Stimulated activated CD4-positive, alpha-beta T cell treated with anti-CD3 and anti-CD28 coated beads, Interleukin-15, amount 100 ng/mL, for 24 hours (primary cell): ENCODE data around the gene TOR1B.

ENCODE experiments used
- DNase-seq: peaks from one replicate; pipeline ENCODE4 v3.0.0-alpha.2; 2020

TOR1B gene

DNA sequence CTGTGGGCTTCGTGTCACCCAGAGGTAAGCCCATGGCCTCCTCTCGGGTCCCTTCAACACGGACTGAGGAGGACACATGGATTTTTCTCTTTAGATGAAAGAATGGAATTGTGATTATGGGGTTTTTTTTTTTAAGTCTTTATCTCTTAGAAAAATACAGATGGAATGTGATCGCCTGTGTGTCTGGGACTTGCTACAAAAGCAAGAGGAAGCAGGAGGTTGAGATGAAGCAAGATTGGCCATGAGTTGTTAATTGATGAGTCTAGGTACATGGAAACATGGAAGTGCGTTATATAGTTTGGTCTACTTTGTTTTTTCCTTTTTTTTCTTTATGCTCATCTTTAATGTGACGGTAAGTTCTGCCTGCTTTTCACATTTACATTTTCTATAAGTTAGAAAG is 46.9 kb downstream of the TOR1B start:
- DNase-seq, result no peak

DNA sequence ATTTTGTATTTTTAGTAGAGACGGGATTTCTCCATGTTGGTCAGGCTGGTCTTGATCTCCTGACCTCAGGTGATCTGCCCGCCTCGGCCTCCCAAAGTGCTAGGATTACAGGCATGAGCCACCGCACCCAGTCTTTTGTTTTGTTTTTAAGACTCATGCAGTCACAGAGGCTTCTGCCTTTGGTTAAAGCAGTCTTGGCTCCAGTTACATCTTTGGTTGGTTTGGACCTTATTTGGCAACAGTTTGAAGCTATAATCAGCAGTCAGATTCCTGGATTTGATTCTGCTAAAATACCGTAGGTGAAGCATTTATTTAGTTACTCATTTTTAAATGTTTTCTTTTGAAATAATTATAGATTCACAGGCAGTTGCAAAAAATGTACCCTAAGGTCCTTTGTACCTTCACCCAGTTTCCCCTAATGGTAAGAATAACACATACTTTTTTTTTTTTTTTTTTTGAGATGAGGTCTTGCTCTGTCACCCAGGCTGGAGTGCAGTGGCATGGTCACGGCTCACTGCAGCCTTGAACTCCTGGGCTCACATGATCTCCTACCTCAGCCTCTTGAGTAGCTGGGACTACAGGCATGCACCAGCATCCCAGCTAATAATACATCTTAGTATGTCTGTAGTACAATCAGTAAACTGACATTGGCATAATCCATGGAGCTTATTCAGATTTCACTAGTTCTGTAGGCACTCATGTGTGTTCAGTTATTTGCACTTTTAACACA is 48.0 kb downstream of the TOR1B start:
- DNase-seq, result no peak

GRCh38 chr9:129851821-129852220 is 48.8 kb downstream of the TOR1B start:
- DNase-seq, result no peak

GRCh38 chr9:129852579-129852978 is 49.6 kb downstream of the TOR1B start:
- no peak for DNase-seq

- DNase-seq, result no peak
Measured at GRCh38 chr9:129853614-129854013, 50.6 kb downstream of the TOR1B start.

DNA sequence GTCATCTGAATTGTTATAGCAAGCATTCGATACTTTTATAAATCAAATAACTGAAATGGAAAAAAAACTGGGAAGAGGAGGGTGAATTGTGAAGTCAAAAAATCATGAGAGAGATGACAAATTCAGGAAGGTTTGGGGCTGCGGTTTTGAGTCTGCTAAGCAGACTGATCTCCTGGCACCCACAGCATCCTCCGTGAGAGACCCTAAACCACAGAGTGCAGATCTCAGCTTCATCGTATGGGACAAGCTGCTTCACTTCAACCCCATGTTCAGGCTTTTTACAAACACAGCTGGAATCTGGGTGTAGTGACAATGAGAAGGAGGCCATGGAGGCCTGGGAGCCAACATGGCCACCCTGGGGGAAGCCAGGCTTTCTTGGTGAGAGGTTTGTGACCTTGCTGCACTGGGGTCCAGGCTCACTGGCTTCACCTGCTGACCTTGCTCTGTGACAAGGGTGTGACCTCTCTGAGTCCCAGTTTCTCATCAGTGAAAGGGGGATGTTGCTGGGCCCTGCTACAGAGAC is 51.7 kb downstream of the TOR1B start:
- no peak for DNase-seq

DNA sequence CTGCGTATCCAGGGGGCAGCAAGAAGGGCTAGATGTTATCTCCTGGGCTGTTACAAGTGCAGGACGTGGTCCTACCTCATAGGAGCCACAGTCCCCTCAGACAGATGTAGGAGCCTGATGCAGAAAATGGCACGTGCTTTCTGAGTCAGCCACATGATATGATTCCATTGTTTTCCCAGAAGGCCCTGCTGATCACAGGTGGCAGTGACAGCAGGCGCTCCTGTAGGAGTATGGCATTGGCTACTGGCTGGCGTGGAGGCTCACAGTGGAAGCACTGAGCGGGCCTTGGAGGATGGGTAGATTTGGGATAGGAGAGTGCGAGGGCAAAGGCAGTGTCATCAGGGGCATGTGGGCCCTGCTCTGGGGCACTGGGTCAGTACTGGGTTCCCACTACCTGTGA is 54.2 kb downstream of the TOR1B start:
- no peak for DNase-seq

GRCh38 chr9:129858167-129858962 is 55.4 kb downstream of the TOR1B start:
- no peak for DNase-seq
